Neural cell (in vitro differentiated cells): ENCODE measurements around the gene ADARB2.

ENCODE experiments used
- EZH2 ChIP-seq: fragments of 200-600, 300-800 bp; shearing (Covaris generic), sonication (generic); IDR thresholded peaks from 2 replicates; pipeline ENCODE4 v1.6.1; 2014; ENCODE audit warnings: antibody characterized with exemption, low read length, borderline replicate concordance, mild to moderate bottlenecking; ENCODE audit not compliant: insufficient read depth, poor library complexity, severe bottlenecking
- MXI1 ChIP-seq: fragments of 450-650 bp; conservative IDR thresholded peaks from 2 replicates; pipeline ENCODE4 v1.6.1; 2014; ENCODE audit warnings: antibody characterized with exemption, mild to moderate bottlenecking; ENCODE audit not compliant: poor library complexity, severe bottlenecking
- TF ChIP-seq, protein P1 (sequence below): fragments of 450-650 bp; IDR thresholded peaks from 2 replicates; pipeline ENCODE4 v1.5.1; 2014; ENCODE audit warnings: antibody characterized with exemption, mild to moderate bottlenecking, moderate library complexity; ENCODE audit not compliant: poor library complexity, severe bottlenecking

GRCh38 chr10:1154531-1155295 lies 582.6 kb downstream of the ADARB2 start:
- no peak for TF ChIP-seq EZH2
- TF ChIP-seq, protein P1, sequence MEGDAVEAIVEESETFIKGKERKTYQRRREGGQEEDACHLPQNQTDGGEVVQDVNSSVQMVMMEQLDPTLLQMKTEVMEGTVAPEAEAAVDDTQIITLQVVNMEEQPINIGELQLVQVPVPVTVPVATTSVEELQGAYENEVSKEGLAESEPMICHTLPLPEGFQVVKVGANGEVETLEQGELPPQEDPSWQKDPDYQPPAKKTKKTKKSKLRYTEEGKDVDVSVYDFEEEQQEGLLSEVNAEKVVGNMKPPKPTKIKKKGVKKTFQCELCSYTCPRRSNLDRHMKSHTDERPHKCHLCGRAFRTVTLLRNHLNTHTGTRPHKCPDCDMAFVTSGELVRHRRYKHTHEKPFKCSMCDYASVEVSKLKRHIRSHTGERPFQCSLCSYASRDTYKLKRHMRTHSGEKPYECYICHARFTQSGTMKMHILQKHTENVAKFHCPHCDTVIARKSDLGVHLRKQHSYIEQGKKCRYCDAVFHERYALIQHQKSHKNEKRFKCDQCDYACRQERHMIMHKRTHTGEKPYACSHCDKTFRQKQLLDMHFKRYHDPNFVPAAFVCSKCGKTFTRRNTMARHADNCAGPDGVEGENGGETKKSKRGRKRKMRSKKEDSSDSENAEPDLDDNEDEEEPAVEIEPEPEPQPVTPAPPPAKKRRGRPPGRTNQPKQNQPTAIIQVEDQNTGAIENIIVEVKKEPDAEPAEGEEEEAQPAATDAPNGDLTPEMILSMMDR: no peak
- no peak for TF ChIP-seq MXI1
